MM.1S (cell line): ENCODE data around the gene AZU1.

Source experiments
- CTCF ChIP-seq: fragments of 300-600 bp; sonication (generic); IDR thresholded peaks from 2 replicates; pipeline ENCODE4 v1.5.1; 2016; ENCODE audit warnings: antibody characterized with exemption, low read length, mixed read lengths
- EZH2 ChIP-seq: fragments of 300-600 bp; sonication (generic); optimal IDR thresholded peaks from 2 replicates; pipeline ENCODE3; 2017; ENCODE audit warnings: low read depth, mild to moderate bottlenecking, antibody characterized with exemption, low read length, mixed read lengths

- TF ChIP-seq CTCF = no peak
- TF ChIP-seq EZH2 = no peak
These were observed 30.6 kb downstream of the AZU1 start for GRCh38 chr19:858284-858683.
